HG03571 (cell line): Measurements from ENCODE around the gene ETNK2.

Experiments used
- ATAC-seq: cut with Tn5 transposase; IDR thresholded peaks from one replicate; pipeline ENCODE4 v1.9.1; 2021; ENCODE audit not compliant: unreplicated experiment

The ETNK2 gene

GRCh38 chr1:204085876-204086275 is 66.0 kb downstream of the ETNK2 start:
- ATAC-seq: no peak

GRCh38 chr1:204084247-204084772 is 67.5 kb downstream of the ETNK2 start:
- ATAC-seq: no peak

- no peak for ATAC-seq
These were observed 68.4 kb downstream of the ETNK2 start for GRCh38 chr1:204083491-204083890.

- no peak for ATAC-seq
These were observed 69.9 kb downstream of the ETNK2 start for GRCh38 chr1:204081791-204082513.

- no peak for ATAC-seq
These were observed 70.6 kb downstream of the ETNK2 start for GRCh38 chr1:204081164-204081790.
